Activated CD4-positive, alpha-beta T cell treated with anti-CD3 and anti-CD28 coated beads, Interleukin-2, amount 10 ng/mL, durations not matched to agents 7 days and 5 days (primary cell): ENCODE data around the gene TRPM5. TPM values are rescaled to one million over a fixed set of nuclear protein-coding genes. Genes with fewer than 3 reads are reported as not detected.

Experiments
- CTCF ChIA-PET: fragments of 350-600 bp; sonication (Branson Sonifier 250); formaldehyde crosslinking; loops from one replicate; lab custom pipeline; 2021; ENCODE audit warnings: antibody characterized with exemption; lab: Charles Lee
- POLR2A ChIA-PET: fragments of 350-600 bp; sonication (Branson Sonifier 250); formaldehyde crosslinking; loops from one replicate; lab custom pipeline; 2021; ENCODE audit warnings: antibody characterized with exemption; lab: Charles Lee
- DNase-seq: peaks from one replicate; pipeline ENCODE4 v3.0.0-alpha.2; 2020
- H3K27ac Mint-ChIP-seq: one replicate; pipeline ENCODE4 v1.8.0; 2021; ENCODE audit warnings: mild to moderate bottlenecking, moderate library complexity, mixed read lengths
- H3K27me3 Mint-ChIP-seq: one replicate; pipeline ENCODE4 v1.8.0; 2021; ENCODE audit warnings: mixed read lengths
- H3K36me3 Mint-ChIP-seq: one replicate; pipeline ENCODE4 v1.8.0; 2021; ENCODE audit warnings: low read depth, mixed read lengths
- H3K4me1 Mint-ChIP-seq: one replicate; pipeline ENCODE4 v1.8.0; 2021; ENCODE audit warnings: mixed read lengths
- H3K4me3 Mint-ChIP-seq: one replicate; pipeline ENCODE4 v1.8.0; 2021; ENCODE audit warnings: mild to moderate bottlenecking, moderate library complexity, mixed read lengths
- H3K9me3 Mint-ChIP-seq: one replicate; pipeline ENCODE4 v1.8.0; 2021; ENCODE audit warnings: mixed read lengths
- total RNA-seq, 2 experiments: library from RNA; stranded (reverse); gene quantifications; one replicate each; pipeline ENCODE4 v1.2.3, GENCODE V29; 2021

TRPM5 gene
- total RNA-seq, 2 experiments from 2014 or later = 0.07 TPM; not detected in 1

DNA sequence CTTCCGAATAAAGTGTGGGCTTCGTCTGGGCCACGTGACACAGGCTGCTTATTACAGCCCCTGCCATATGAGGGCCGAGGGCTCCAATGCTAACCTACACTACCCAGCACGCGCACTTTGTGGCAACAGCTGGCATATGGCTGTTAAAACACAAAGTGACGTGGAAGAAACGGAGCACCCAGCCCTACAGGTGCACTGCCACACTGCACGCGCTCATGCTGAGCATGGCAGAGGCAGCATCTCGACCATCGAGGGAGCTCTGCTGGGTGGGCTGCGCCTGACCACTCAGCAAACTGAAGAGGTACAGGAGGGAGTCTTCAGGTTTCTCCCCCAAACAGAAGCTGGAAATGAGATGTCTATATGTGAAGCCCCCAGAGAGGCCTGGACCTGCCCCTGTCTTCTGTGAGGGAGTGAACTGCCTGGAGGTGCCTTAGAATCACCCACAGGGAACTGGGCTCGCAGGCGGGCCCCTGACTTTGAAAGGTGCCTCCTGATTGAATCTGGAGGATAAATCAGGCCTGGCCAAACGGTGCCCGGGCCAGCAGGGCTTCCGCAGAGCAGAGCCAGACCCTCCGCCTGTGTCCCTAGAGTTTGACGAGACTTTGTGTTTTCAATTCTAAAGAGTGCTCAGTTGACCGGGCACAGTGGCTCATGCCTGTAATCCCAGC lies 25.5 kb downstream of the TRPM5 start:
- CTCF ChIA-PET = interaction anchor here (0.8 to 7.4 kb wide), 21 partner anchors 9 to 586 kb away, joined by 3 to 134 read pairs (median 4); partner anchors contain the start of genes C11orf21, TSPAN32 and TSSC4

DNA sequence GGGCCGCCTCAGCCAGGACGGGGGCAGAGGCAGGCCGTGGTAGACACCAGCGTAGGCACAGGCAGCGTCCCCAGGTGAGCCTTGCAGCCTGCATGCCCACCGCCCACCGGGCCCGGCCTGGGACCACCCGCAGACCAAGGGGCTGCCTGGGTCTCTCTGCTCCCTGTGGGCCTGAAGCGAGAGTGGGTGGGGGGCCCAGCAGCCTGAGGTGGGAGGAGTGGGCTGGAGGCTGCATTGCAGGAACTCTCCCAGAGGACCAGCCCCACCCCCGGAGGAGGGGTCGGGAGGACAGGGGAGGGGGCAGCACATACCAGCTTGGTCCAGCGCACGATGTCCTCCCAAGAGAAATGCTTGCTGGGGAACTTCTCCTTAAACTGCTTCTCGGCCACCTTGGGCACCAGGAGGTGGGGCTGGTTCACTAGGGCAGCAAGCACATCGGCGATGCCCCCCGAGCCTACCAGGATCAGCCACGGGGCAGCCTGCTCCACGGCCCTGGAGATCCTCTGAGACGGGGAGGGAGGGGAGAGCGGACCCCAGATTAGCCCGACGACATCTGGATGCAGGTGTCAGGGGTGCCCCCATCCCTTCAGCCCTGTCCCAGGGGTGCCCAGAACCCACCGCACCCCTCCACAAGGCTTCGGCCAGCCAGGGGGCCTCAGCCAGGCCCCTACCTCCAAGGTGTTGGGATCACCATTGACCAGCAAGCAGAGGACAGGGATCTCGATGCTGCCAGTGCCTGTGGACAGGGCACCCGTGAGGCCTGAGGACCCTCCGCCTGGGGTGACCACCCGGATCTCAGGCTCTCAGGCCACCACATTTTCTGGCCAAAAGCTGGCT lies 26.2 kb downstream of the TRPM5 start:
- Mint-ChIP-seq H3K9me3 (no peaks in the 10 kb centered on the region), H3K4me3 (no peak overlapping the region), H3K27ac (no peak overlapping the region), H3K27me3 (no peaks in the 10 kb centered on the region), H3K4me1 (no peaks in the 10 kb centered on the region), H3K36me3 (no peaks in the 10 kb centered on the region)
- ChIA-PET CTCF (interaction anchor here (3.3 to 7.4 kb wide), 5 partner anchors 9 to 220 kb away, joined by 20 to 134 read pairs (median 22); partner anchors contain the start of genes C11orf21, TSPAN32 and TSSC4), POLR2A (no interaction called here)
- DNase-seq = no peak

More for the DNA sequence above, 25.5 kb downstream of the TRPM5 start:
- POLR2A ChIA-PET = no interaction called here
- Mint-ChIP-seq H3K4me3 (no peak overlapping the region), H3K27ac (peak overlapping the region; percentile 41), H3K9me3 (no peaks in the 10 kb centered on the region), H3K27me3 (no peaks in the 10 kb centered on the region), H3K4me1 (no peaks in the 10 kb centered on the region), H3K36me3 (no peaks in the 10 kb centered on the region)
- no peak for DNase-seq

DNA sequence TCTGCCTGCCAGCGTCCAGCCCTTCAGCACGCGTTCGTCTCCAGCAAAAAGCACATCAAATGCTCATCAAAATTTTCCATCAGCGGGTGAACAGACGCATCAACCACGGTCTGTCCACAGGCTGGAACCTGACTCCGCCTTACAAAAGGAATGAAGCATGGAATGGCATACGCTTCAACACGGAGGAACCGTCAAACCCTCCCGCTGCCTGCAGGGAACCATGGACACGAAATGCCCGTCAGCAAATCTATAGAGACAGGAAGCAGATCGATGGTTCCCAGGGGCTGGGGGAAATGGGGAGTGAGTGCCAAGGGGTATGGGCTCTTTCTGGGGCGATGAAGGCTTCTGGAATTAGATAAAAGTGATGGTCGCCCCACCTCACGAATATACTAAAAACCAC lies 27.5 kb downstream of the TRPM5 start:
- H3K4me3 Mint-ChIP-seq = no peak overlapping the region
- ChIA-PET POLR2A (no interaction called here), CTCF (interaction anchor here (1.6 to 7.4 kb wide), 2 partner anchors 110 to 112 kb away, joined by 7 to 134 read pairs; no protein-coding TSS in a partner anchor)
- no peaks in the 10 kb centered on the region for H3K27me3 Mint-ChIP-seq
- H3K4me1 Mint-ChIP-seq = no peaks in the 10 kb centered on the region
- no peak overlapping the region for H3K27ac Mint-ChIP-seq
- no peak for DNase-seq
- H3K9me3 Mint-ChIP-seq = no peaks in the 10 kb centered on the region
- no peaks in the 10 kb centered on the region for H3K36me3 Mint-ChIP-seq

DNA sequence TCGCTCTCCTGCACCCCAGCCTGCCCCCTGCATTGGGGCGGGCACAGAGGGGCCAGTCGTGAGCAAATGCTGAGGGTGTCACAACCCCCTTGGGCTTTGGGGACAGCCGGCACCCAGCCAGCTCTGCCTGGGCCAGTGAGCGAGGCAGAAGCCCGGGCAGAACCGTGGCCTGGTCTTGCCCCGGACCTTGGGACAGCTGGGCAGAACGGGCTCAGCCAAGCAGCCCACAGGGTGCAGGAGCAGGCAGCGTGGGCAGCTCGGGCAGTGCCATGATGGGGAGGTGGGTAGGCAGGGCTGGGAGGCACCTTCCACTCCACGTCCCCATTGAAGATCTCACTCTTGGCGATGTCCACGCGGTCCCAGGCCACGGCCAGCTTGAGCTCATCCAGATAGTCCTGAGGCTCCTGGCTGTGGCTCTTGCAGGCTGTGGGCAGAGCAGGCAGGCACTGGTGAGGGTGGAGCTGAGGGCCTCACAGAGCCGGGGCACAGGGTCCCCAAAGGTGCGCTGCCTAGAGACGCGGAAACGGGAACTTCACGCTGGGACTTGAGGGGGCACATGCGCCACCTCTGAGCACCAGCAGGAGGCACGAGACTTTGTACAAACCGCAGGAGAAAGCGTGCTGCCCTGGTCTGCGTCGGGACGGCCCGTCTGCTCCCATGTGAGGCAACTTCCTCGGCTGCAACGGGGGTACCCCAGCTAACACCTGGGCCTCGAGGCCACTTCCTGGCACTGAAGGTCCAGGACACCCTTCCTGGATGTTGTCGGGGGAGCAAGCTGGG lies 28.5 kb downstream of the TRPM5 start:
- CTCF ChIA-PET = interaction anchor here (1.6 kb wide), 1 partner anchor 111 kb away, joined by 7 read pairs; no protein-coding TSS in a partner anchor
- H3K4me1 Mint-ChIP-seq = no peaks in the 10 kb centered on the region
- no peaks in the 10 kb centered on the region for H3K36me3 Mint-ChIP-seq
- no peak overlapping the region for H3K4me3 Mint-ChIP-seq
- no peak overlapping the region for H3K27ac Mint-ChIP-seq
- POLR2A ChIA-PET = no interaction called here
- H3K27me3 Mint-ChIP-seq = no peaks in the 10 kb centered on the region
- DNase-seq = no peak
- no peaks in the 10 kb centered on the region for H3K9me3 Mint-ChIP-seq

DNA sequence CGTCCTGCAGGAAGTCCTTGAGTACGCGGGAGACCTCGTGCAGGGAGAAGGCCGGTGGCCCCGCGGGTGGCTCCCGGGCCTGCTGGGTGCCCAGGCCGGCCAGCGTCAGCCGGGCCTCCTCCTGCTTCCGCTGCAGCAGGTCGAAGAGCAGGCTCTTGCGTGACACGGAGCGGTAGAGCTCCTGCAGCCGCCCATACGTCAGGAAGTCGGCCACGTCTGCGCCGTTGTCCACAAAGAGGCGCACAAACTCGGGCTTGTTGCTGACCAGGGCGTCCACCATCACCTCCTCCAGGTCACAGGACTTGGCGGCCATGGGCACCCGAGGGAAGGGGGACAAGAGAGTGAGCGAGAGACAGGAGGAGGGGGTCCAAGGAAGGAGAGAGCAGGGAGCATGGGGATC lies 29.1 kb downstream of the TRPM5 start:
- Mint-ChIP-seq H3K4me3 (no peak overlapping the region), H3K9me3 (no peaks in the 10 kb centered on the region)
- CTCF ChIA-PET = interaction anchor here (1.6 kb wide), 1 partner anchor 110 kb away, joined by 7 read pairs; no protein-coding TSS in a partner anchor

DNA sequence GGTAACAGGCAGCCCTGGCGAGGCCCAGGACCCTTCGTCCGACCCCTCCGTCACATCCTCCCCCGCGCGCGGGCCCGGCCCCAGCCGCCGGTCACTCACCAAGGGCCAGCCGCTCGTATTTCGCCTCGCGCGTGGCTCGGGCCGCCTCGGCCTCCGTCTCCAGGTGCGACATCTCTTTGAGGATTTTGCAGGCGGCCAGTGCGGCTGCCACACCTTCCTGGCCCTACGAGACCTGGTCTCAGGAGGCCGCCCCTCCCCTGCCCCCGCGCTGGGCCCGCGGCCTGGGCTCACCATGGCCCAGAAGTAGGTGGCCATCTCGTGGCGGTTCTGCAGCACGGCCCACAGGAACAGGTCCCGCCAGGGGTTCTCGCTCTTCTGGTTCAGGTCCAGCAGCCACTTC lies 29.7 kb downstream of the TRPM5 start:
- ChIA-PET POLR2A (no interaction called here), CTCF (no interaction called here)
- H3K9me3 Mint-ChIP-seq = no peaks in the 10 kb centered on the region
- H3K27me3 Mint-ChIP-seq = no peaks in the 10 kb centered on the region
- H3K36me3 Mint-ChIP-seq = no peaks in the 10 kb centered on the region
- DNase-seq = no peak
- no peak overlapping the region for H3K4me3 Mint-ChIP-seq
- H3K27ac Mint-ChIP-seq = no peak overlapping the region
- H3K4me1 Mint-ChIP-seq = no peaks in the 10 kb centered on the region

More for the DNA sequence above, 29.1 kb downstream of the TRPM5 start:
- DNase-seq = no peak
- H3K4me1 Mint-ChIP-seq = no peaks in the 10 kb centered on the region
- H3K27me3 Mint-ChIP-seq = no peaks in the 10 kb centered on the region
- POLR2A ChIA-PET = no interaction called here
- H3K36me3 Mint-ChIP-seq = no peaks in the 10 kb centered on the region
- no peak overlapping the region for H3K27ac Mint-ChIP-seq

DNA sequence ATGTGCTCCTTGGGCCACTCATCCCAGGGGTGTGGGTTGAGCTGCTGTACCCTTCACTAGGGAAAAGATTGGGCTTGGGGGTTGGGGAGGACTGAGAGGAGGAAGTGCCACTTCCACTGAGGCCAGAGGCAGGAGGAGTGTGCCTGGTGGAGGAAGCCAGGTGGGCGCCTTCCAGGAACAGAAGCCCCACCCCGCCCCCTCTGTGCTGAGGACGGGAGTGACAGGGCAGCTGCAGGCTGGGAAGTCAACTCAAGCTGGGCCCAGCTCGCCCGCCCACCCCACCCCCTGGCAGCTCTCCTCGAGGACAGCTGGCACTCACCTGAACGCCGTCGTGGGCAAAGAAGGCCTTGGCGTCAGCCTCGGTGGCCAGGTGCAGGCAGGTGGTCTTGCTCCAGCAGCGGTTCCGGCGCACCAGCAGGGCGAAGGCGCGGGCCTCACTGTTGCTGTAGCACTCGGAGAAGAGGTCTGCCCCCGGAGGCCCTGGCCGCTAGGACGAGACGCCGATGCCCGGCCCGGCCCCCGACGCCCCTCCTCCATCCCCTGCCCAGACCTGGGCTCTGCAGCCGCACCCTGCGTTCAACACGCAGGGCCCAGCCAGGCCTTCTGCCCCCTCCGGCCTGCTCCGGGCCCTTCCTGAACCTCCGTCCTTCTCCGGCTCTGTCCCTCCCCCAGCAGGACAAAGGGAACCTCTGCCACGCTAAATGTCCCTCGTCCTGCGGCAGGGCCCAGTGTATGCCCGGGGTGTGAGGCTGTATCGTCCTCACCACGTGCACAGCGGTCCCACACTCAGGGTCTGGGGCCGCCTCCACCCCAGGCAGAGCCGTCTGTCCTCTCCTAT lies 30.4 kb downstream of the TRPM5 start:
- Mint-ChIP-seq H3K4me1 (no peaks in the 10 kb centered on the region), H3K27me3 (no peaks in the 10 kb centered on the region), H3K9me3 (no peaks in the 10 kb centered on the region), H3K4me3 (no peak overlapping the region), H3K36me3 (no peaks in the 10 kb centered on the region), H3K27ac (no peak overlapping the region)
- DNase-seq = no peak
- ChIA-PET POLR2A (no interaction called here), CTCF (interaction anchor here (1.8 to 2.3 kb wide), 2 partner anchors 13 to 14 kb away, joined by 3 to 11 read pairs; partner anchors contain the start of gene TSSC4)

DNA sequence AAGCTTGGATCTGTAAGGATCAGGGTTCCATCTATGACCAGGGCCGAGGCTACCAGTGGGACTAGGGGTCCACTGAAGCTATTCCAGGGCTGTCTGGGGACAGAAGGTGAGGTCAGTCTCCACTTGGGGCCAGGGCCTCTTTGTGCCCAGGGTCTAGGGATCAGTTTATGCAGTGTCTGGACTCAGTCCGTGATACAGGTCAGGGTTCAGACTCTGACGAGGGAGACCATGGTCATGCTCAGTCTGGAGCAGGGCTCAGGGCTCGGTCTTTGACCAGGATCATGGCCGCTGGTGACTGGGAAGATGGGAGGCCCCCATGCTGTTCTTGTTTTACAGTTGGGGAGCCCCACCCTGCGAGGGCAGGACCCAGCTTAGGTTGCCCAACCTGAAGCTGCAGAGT lies 32.0 kb downstream of the TRPM5 start:
- H3K27me3 Mint-ChIP-seq = no peaks in the 10 kb centered on the region
- no peaks in the 10 kb centered on the region for H3K4me1 Mint-ChIP-seq
- no peaks in the 10 kb centered on the region for H3K36me3 Mint-ChIP-seq
- no peak overlapping the region for H3K4me3 Mint-ChIP-seq
- ChIA-PET POLR2A (no interaction called here), CTCF (interaction anchor here (0.7 to 2.3 kb wide), 3 partner anchors 9 to 15 kb away, joined by 3 to 11 read pairs (median 3); partner anchors contain the start of gene TSSC4)
- H3K27ac Mint-ChIP-seq = no peak overlapping the region
- H3K9me3 Mint-ChIP-seq = no peaks in the 10 kb centered on the region
- no peak for DNase-seq

DNA sequence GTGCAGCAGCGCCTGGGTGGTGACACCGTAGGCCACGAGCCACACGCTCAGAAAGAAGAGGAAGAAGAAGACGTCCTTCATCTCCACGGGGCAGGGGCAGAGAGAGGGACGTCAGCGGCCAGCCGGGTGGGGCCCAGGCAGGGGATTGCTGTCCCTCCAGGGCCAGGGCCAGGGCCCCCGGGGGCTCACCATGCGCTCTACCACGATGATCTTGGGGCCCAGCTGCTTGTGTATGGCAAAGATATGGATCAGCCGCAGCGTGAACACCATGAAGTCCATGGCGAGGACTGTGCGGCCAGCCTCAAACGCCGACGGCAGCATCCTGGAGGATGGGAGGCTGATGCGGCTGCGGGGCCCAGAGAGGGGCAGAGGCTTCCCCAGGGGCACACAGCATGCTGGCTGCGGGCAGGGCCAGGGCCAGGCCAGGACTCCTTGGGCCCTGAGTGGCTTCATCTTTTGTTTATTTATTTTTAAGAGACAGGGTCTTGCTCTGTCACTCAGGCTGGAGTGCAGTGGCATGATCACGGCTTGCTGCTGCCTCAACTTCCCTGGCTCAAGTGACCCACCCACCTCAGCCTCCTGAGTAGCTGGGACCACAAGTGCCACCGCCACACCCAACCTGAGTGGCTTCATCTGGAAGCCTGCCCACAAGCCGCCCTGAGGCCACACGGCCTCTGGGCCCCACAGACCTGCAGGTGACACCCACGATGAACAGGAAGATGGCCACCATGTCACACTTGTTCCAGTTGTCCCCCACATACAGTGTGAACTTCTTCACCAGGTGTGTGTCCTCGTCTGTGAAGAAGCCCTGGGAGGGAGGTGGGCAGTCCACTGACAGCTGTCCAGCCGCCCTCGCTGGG lies 32.6 kb downstream of the TRPM5 start:
- no peak overlapping the region for H3K27ac Mint-ChIP-seq
- DNase-seq = no peak
- POLR2A ChIA-PET = no interaction called here
- no peaks in the 10 kb centered on the region for H3K9me3 Mint-ChIP-seq
- H3K27me3 Mint-ChIP-seq = no peaks in the 10 kb centered on the region
- H3K36me3 Mint-ChIP-seq = no peaks in the 10 kb centered on the region
- CTCF ChIA-PET = interaction anchor here (0.7 to 4.0 kb wide), 4 partner anchors 8 to 16 kb away, joined by 3 to 20 read pairs (median 7); partner anchors contain the start of gene TSSC4
- H3K4me3 Mint-ChIP-seq = no peak overlapping the region
- H3K4me1 Mint-ChIP-seq = no peaks in the 10 kb centered on the region

DNA sequence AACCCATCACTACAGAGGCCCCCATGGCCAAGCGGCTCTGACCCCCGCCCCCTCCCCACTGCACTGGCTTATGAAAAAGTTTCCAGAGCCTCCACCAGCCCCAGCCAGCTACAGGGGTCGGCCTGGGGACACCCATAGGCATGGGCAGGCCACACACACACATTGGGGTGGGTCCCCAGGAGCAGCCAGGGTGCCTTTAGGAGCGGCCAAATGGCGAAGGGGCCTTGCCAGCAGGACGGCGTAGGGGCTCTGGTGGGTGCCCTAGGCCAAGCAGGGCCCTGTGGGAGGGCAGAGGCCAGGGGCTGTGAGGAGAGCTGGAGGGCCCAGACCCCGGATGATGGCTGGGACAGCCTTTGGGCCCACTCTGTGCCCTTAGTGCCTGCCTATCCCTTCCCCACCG lies 33.7 kb downstream of the TRPM5 start:
- no peaks in the 10 kb centered on the region for H3K9me3 Mint-ChIP-seq
- H3K27me3 Mint-ChIP-seq = no peaks in the 10 kb centered on the region
- no peaks in the 10 kb centered on the region for H3K36me3 Mint-ChIP-seq
- H3K4me1 Mint-ChIP-seq = no peaks in the 10 kb centered on the region
- no peak for DNase-seq
- CTCF ChIA-PET = interaction anchor here (0.9 to 4.0 kb wide), 3 partner anchors 9 to 106 kb away, joined by 3 to 20 read pairs (median 5); partner anchors contain the start of gene TSSC4
- H3K27ac Mint-ChIP-seq = no peak overlapping the region
- POLR2A ChIA-PET = no interaction called here
- H3K4me3 Mint-ChIP-seq = no peak overlapping the region
